Measurements from ENCODE around the gene ACTG2. TPM values are rescaled to one million over a fixed set of nuclear protein-coding genes. Genes with fewer than 3 reads are reported as not detected.
"Not testable (repeated sequence)": the region's sequence is repeated elsewhere in the genome, so short reads cannot be mapped to it uniquely, and the experiment has no call there.

Gene ACTG2
- 0.62 TPM for total RNA-seq

GRCh38 chr2:73892631-73893329 lies at the start of gene ACTG2:
TSS of gene ACTG2 (plus strand) at chr2:73893008. CDS start at chr2:73901312, 8,304 bp downstream.
- no peak for DNase-seq

GRCh38 chr2:73844087-73844486 lies 48.7 kb upstream of the ACTG2 start:
- no peak for DNase-seq

GRCh38 chr2:73850009-73850408 lies 42.8 kb upstream of the ACTG2 start:
- DNase-seq = no peak

DNA sequence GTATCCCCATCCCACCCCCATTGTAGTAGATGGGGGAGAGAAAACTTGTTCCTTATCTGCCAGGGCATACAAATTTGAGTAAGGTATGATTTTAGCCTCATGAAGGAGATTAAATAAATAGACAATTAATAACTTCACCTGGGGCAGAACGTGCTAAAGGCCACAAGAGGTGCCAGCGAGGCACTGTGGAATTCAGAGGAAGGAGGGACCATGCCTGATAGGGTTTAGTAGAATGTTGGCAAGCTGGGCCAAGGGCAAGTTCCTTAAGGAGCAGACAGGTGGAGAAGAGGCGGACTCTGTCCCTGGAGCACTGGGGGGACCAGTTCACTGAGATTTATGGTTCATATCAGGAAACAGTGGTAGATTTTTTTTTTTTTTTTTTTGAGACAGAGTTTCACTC lies 41.5 kb upstream of the ACTG2 start:
- DNase-seq = no peak

GRCh38 chr2:73852020-73852419 lies 40.8 kb upstream of the ACTG2 start:
- no peak for DNase-seq

- no peak for DNase-seq
Observed at GRCh38 chr2:73855526-73855925, 37.3 kb upstream of the ACTG2 start.

GRCh38 chr2:73856214-73856613 lies 36.6 kb upstream of the ACTG2 start:
- no peak for DNase-seq

DNA sequence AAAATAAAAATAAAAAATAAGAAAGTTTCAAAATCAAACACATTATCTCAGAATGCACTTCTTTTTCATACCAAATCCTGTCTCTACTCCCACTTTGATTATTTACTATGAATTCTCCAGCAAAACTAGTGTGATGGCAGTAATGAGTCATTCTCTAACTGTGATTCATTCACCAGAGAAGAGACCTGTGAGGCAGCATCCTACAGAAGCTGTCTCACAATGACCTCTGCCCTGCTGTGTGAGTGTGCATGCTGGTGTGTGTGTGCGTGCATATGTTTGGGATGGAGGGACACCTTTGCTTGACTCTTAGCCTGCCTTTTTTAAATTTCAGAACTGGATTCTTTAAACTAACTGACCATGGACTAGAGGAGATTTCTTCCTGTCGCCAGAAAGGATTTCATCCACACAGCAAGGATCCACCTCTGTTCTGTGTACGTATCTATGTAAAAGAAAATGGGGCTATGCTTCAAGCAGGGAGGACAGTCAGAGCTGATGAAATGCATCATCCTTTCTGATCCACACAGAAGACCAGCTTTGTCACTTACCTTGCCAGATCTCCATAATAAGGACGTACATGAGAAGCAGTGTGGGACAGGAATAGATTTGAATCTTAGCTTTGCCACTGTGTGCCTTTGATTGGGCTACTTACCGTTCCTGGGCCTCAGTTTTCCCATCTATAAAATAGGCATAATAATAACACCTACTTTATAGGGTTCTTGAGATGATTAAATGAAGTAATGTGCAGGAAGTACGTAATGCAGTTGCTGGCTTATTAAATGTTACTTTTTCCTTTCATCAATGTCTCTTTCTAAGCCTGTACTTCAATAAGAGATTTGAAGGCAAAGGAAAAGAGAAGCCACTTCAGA lies 32.9 kb upstream of the ACTG2 start:
- DNase-seq = no peak

GRCh38 chr2:73862987-73863386 lies 29.8 kb upstream of the ACTG2 start:
- DNase-seq = no peak

DNA sequence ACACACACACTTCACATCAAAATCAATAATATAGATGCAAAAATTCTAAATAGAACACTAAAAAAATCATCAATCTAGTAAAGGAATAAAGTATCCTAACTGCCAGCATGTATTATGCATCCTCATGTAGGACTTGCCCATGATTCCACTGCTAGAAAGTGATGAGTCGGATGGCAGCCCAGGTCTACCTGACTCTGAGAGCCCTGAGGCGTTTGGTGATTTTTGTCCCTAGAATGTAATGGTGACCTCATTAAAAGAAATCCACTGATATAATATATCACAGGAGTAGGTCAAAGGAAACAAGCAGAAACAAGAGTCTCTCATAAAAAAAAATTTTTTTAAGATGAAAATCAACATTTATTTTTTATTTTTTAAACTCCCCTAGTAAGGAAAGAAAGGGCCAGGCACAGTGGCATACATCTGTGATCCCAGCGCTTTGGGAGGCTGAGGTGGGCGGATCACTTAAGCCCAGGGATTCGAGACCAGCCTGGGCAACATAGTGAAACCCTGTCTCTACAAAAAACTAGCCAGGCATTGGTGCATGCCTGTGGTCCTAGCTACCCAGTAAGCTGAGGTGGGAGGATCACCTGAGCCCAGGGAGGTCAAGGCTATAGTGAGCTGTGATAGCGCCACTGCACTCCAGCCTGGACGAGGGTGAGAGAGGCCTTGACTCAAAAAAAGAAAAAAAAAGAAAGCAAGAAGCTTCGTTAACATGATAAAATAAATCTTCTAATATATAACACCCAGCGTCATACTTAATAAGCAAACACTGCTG lies 24.4 kb upstream of the ACTG2 start:
- DNase-seq = no peak

- no peak for DNase-seq
Observed at GRCh38 chr2:73870084-73870483, 22.7 kb upstream of the ACTG2 start.

GRCh38 chr2:73877071-73877802 lies 15.6 kb upstream of the ACTG2 start:
- no peak for DNase-seq

- DNase-seq = not testable (repeated sequence)
Observed at GRCh38 chr2:73877984-73878383, 14.8 kb upstream of the ACTG2 start.

DNA sequence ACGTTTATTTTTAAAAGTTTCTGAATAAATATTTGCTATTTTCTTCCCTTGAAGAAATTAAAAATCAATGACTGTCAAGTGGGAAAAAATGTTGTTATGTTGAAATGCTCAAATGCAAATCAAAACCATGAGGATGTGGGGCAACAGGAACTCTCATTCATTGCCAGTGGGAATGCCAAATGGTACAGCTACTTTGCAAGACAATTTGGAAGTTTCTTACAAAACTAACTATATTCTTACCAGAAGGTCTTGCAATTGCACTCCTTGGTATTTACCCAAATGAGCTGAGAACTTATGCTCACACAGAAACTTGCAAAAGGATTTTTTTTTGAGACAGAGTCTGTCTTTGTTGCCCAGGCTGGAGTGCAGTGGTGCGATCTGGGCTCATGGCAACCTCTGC lies 7.4 kb upstream of the ACTG2 start:
- DNase-seq = no peak

DNA sequence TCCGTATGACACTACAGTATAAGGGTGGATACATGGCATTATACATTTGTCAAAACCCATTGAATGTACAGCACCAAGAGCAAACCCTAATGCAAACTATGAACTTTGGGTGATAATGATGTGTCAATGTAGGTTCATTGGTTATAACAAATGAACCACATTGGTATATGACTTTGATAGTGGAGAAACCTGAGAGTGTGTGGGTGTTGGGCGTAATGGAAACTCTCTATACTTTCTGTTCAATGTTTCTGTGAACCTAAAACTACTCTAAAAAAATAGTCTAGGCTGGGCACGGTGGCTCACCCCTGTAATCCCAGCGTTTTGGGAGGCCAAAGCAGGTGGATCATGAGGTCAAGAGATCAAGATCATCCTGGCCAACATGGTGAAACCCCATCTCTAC lies 6.5 kb upstream of the ACTG2 start:
- DNase-seq = no peak

DNA sequence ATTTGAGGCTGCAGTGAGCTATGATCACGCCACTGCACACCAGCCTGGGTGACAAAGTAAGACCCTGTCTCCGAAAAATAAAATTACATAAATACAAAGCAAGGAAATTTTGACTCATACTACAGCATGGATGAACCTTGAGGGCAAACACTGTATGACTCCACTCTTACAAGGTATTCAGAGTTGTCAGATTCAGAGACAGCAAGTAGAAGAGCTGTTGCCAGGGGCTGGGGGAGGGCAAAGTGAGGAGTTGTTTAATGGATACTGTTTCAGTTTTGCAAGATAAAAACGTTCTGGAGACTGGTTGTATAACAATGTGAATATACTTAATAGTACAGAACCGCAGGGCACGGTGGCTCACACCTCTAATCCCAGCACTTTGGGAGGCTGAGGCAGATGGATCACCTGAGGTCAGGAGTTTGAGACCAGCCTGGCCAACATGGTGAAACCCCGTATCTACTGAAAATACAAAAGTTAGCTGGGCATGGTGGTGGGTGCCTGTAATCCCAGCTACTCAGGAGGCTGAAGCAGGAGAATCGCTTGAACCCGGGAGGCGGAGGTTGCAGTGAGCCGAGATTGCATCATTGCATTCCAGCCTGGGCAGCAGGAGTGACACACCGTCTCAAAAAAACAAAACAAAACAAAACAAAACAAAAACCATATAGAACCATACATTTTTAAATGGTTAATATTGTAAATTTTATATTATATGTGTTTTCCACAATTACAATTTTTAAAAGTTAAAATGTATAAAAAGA lies 5.0 kb upstream of the ACTG2 start:
- not testable (repeated sequence) for DNase-seq

DNA sequence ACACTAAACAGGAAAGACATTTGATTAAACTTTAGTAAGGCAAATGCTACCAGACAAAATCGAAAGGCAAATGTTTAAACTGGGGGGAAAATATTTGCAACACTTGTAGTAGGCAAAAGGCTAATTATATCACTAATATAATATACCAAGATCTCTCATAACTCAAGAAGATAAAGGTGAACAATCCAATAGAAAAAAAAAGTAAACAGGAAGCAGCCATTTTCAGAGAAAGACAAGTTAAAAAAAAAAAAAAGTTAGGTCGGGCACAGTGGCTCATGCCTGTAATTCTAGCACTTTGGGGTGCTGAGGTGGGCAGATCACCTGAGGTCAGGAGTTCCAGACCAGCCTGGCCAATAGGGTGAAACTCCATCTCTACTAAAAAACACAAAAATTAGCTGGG lies 4.4 kb upstream of the ACTG2 start:
- DNase-seq = no peak

DNA sequence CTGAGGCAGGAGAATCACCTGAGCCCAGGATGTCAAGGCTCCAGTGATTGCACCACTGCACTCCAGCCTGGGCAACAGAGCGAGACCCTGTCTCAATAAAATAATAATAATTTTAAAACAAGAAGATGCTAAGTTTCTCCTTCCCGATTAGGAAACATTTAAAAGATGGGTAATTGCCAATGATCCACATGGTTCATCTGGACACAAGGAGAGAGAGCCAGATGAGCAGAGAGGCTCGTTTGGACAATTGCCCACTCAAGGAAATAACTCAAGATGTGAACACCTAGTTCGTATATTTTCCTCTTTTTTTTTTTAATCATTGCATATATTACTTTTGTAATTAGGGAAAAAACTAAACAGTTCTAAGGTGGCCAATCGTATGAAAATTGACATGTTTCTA lies 3.6 kb upstream of the ACTG2 start:
- no peak for DNase-seq

DNA sequence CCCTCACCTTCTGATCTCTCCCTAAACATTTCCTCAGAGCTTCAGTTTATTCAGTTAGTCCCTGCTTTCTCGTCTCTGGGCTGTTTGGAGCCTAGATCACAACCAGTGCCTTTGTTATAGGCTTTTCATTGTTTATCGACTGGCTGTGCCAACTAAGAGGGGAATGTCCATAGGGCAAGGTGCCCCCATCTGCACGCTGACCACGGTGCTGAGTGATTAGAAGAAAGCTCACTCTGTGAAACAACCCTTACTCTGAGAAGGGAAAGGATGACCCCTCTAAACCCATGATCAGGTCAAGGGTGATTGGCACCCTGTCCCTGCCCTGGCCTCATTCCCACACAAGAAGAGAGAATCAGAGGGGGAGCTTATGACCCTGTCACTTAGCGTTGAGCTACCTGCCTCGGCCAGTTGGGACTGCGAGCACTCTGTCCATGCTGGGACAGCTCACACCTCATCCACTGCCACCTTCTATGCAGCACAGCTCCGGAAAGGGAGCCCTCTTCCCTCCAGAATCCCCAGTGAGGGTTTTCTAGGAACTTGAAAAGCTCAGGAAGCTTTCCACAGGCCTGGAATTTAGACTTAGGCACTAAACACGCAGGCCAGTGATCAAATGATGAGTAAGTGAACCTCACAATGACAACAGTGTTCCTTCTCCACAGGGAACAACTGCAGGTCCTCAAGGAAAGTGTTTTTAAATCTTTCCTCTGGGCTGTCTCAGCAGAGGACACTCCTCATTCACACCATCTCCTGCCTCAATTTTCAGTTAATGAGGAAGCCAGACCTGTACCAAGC lies 2.3 kb upstream of the ACTG2 start:
- no peak for DNase-seq

DNA sequence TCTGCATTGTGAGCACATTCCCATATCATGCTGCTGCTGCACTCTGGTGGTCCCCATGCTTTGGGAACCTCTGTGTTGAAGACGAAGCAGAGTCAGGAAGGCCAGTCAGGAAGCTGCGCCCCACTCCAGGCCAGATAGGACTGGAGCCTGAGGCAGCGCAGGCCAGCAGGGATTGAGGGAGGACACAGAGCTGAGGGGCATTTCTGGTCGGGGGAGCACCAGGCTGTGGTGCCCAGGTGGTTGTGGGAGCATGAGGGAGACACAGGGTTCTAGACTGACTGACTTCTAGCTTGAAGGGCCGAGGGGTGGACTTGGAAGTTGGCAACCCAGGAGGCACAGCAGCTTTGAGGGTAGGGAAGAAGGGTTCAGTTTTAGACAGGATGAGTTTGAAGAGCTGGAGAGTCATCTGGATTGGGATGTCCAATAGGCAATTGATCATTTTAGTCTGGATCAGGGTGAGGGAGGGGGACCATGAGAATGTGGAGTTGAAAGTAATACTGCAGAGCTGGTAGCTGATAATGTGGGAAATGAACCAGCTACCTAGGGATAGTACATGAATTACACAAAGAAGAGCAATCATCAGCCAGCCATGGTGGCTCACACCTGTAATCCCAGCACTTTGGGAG lies 1.4 kb upstream of the ACTG2 start:
- DNase-seq = no peak

Measured in occipital lobe (tissue), 2 donors.